ENCODE results near the gene CDA. TPM values are rescaled to one million over a fixed set of nuclear protein-coding genes. Genes with fewer than 3 reads are reported as not detected.

CDA gene
- total and polyA plus RNA-seq, 10 of the 15 experiments (the other 5 are each of a cell fraction or from before 2014, with no cell fraction given) = not detected

- Histone ChIP-seq H3K36me3 (ENCODE audit: control insufficient read depth in 2 of 2, insufficient read depth in 2 of 2, low read length in 1 of 2) (no peaks in the 10 kb centered on the region), H3K4me2 (ENCODE audit: control insufficient read depth, insufficient read depth) (no peak overlapping the region), H3K4me3 (no peak overlapping the region), H3K27me3 (replicated peaks in 1 of 2; ENCODE audit: control insufficient read depth in 2 of 2, insufficient read depth in 2 of 2, low read length in 1 of 2) (no peaks in the 10 kb centered on the region), H4K20me1 (ENCODE audit: control insufficient read depth, insufficient read depth) (no peaks in the 10 kb centered on the region), H3K79me2 (ENCODE audit: control insufficient read depth, insufficient read depth, low read length) (peaks cover 3% of the 10 kb centered on the region), H3K27ac (ENCODE audit: control insufficient read depth, insufficient read depth) (no peak overlapping the region), H3K9me3 (replicated peaks; ENCODE audit: control insufficient read depth, insufficient read depth, low read length) (no peaks in the 10 kb centered on the region), H3K4me1 (ENCODE audit: control insufficient read depth, insufficient read depth, low read length) (no peaks in the 10 kb centered on the region), H3K9ac (ENCODE audit: control insufficient read depth, insufficient read depth, low read length) (no peak overlapping the region), H2AFZ (ENCODE audit: control insufficient read depth, low read depth, low read length) (no peak overlapping the region)
- ChIA-PET SMC1A (ENCODE audit: uncharacterized antibody, unreplicated experiment) (interaction anchor here (0.7 kb wide), 1 partner anchor 10 kb away, joined by 3 read pairs; no protein-coding TSS in a partner anchor), RAD21 (ENCODE audit: unreplicated experiment) (no interaction called here), CTCF (interaction anchor here (0.6 kb wide), 1 partner anchor 72 kb away, joined by 3 read pairs; no protein-coding TSS in a partner anchor), POLR2A (no interaction called here)
- intact Hi-C loops (cut with micrococcal nuclease; ENCODE audit: unreplicated experiment) (no loop called here), in situ Hi-C loops (cut with MboI) (no loop called here)
- ATAC-seq = no peak
- DNase-seq (ENCODE audit: low read depth, low spot score) = no peak
- 72% methylated on average over 14 of the region's 16 CpGs for WGBS (ENCODE audit: insufficient coverage, insufficient replicate concordance, low lambda C conversion rate, missing lambda C conversion rate)
- BruUV-seq (replicated peaks) = no TSS peak
- FAIRE-seq = no peak
- no peak for TF ChIP-seq GATAD2B (conservative IDR thresholded peaks at IDR 0.05; ENCODE audit: low read depth)
- TF ChIP-seq IRF4 (IDR thresholded peaks at IDR 0.05; ENCODE audit: low read depth, low read length) = no peak
- TF ChIP-seq TCF12 (IDR thresholded peaks at IDR 0.05; ENCODE audit: low read depth, low read length) = no peak
- TF ChIP-seq RBBP5 (conservative IDR thresholded peaks at IDR 0.05) = no peak
- no peak for TF ChIP-seq PML (IDR thresholded peaks at IDR 0.05; ENCODE audit: low read length)
- TF ChIP-seq EGR1 (IDR thresholded peaks at IDR 0.05; ENCODE audit: borderline replicate concordance in 1 of 2, low read depth in 2 of 2, low read length in 2 of 2) = no peak
- TF ChIP-seq BCL11A (IDR thresholded peaks at IDR 0.05; ENCODE audit: low read depth, low read length) = no peak
- TF ChIP-seq RUNX3 (IDR thresholded peaks at IDR 0.05; ENCODE audit: low read length) = no peak
- no peak for TF ChIP-seq SMAD5 (IDR thresholded peaks at IDR 0.05; ENCODE audit: low read depth)
- no peak for TF ChIP-seq BACH1 (IDR thresholded peaks at IDR 0.05; ENCODE audit: borderline replicate concordance)
- TF ChIP-seq EED (IDR thresholded peaks at IDR 0.05; ENCODE audit: low read depth) = no peak
- no peak for TF ChIP-seq ZBTB4 (CRISPR knock-in tag; IDR thresholded peaks at IDR 0.05)
- no peak for TF ChIP-seq RELB (IDR thresholded peaks at IDR 0.05; ENCODE audit: low read depth)
These were observed 77.2 kb downstream of the CDA start for GRCh38 chr1:20666146-20666545.
